NCI-H146 (cell line): ENCODE measurements around the gene FNDC5.

Source experiments
- DNase-seq: peaks from one replicate; lab custom pipeline; 2025; lab: John Stamatoyannopoulos, UW

The FNDC5 gene

DNA sequence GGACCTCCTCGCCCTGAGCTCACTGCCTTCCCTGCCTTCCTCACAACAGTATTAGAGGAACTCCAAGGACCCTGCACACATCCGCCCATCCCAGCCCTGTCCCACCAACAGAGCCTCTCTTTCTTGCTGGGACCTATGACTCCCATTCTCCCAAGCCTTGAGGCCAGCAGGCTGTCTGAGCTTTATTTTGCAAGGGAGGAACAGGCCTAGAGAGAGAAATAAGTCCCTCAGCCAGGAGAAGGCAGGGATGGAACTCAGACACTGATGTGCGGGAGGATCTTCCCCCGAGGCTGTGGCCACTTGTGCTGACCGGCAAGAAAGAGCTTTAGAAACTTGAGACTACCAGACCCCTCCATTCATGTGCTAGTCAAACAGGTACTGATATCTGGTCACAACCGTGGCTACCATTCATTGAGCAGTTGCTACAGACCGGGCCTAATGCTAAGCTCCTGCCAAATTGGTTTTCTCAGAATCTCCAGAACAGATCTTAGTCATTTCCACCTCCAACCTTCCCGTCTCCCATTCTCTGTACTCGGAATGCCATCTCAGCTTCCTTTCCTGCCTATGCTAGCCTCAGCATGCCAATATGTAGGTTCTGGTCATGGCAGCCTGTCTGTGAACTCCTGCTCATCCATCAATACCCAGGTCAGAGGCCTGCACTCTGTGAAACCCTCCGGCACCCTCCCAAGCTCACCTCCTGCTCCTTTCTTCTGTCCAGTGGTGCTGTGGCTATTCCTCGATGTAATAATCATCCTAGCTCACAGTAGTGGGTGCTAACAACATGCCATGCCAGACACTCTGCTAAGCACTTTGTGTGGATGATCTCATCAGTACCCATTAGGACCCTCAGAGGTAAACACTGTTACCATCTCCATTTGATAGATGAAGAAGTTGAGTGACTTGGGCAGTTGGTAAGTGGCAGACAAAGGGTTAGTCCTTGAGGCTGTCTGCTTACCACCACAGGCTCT, 26.7 kb upstream of the FNDC5 start:
- DNase-seq = no peak

DNA sequence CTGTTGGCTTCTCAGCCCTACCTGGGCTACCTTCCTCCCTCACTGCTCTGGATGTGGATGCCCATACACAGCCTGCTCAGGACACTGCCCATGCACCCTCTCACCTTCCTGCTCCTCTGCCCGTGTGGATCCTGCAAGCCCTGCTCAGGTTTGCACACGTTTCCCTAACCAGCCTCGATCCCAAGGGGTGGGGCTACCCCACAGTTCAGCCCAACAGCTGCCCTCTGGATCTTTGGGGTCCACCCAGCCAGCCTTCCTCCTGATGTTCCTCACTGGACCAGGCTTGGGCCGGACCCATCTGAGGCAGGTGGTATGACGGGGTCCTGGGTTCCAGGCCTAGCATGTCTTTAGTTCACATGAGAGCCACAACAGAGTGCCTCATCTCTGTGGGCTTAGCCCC, 25.7 kb upstream of the FNDC5 start:
- DNase-seq = no peak

DNA sequence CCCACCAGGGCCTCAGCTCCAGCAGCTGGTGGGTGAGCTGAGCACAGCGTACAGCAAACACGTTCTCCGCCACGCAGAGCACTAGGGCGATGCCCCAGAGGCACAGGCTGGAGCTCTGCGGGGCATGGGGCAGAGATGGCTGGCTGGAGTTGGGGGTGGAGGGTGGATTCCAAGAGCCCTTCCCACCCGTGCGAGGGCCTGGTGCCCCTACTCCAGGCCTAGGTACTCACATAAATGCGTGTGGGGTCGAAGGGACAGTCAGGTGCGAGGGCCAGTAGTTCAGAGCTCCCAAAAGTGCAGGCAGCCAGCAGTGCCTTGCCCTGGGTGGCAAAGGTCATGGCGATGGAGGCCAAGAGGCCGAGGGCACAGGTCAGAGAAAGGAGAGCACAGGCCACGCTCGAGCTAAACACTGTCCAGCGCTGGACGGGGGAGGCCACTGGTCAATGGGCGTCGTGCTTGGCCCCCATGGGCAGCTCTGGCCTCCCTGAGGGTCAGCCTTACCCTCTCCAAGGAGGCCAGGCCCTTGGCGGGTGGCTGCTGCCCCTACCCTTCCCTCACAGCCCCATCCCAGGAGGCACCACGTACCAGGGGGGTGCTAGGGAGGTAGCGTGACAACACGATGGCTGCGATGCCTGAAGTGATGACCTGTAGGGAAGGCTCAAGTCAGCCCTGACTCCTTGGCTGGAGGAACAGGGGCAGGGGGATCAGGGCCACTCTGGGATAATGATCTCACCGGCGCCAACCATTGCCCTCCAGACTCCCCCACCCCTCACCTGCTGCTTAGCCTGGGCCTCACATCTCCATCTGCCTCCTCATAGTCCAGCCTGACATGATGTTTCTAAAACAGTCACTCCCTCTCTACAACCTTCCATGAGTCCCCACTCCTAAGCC, 24.9 kb upstream of the FNDC5 start:
- no peak for DNase-seq

DNA sequence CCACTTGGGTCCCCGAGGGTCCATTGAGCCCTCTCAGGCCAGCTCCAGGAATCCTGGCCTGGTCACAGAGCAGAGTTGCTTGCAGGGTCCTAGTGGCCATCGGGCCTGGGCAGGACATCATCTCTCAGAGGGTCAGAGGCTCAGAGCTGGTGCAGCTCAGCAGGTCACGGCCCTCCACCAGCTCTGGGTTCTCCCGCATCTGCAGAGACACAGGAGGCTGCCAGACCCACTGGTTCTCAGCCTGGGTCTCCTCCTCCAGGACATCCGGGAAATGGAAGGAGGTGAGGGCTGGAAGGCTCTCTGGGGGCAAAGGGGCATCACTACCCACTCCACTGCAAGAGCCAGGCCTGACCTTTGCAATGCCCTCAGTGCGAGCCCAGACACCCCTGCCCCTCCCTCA, 24.0 kb upstream of the FNDC5 start:
- DNase-seq = no peak

DNA sequence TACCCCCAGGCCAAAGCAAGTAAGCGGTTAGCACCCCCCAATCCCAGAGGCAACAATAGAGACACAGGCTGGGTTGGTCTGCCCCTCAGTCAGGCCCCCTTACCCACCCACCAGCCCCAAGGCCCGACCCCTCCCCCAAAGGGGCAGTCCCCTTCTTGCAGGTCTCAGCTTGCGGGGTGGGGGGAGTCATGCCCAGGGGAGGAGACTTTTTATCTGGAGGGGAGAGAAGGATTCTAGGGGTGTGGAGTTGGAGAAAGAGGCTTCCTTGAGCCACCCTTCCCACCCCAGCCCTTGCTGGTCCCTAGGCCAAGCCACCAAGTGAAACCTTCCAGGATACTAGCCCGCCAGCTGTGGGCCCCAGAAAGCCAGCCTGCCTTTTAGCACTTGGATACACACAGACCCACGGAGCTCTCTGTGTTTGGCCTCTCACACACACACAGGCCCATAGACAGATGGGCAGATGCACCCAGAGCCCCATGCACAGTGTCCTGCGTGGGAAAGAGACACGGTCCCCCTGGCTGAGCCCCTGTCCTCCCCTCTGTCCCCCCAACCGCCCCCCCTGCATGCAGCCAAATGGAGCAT, 23.4 kb upstream of the FNDC5 start:
- DNase-seq = no peak

DNA sequence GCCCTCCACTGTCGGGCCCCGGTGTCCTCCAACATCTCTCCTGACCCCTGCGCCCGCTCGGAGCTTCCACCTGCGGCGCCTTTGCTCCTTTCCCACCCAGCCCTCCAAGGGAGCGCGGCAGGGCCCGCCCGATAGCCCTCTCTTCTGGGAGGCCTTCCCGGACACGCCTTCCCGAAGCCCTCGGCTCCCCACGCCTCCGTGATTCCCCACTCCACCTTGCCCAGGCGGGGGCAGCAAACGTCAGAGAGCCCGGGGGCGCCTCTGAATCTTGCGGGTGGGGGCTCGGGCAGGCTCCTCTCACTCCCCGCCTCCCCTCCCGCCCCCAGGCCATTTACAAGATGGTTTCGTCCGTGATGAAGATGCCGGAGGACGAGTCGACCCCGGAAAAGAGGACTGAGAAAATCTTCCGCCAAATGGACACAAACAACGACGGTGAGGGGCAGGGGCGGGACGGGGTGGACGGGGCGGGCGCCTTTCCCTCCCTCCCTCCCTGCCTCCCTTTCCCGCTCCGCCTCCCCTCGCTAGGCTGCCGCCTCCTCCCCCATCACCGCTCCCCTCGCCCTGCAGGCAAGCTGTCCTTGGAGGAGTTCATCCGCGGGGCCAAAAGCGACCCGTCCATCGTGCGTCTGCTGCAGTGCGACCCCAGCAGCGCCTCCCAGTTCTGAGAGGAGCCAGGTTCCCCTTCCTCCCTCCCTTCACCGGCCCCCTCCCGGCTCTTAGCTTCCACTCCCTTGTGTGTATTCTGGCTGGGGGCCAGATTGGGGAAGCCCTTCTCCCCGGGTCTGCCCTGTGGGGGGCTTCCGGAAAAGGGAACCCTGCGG, 22.7 kb upstream of the FNDC5 start:
- peak; percentile 21 for DNase-seq

DNA sequence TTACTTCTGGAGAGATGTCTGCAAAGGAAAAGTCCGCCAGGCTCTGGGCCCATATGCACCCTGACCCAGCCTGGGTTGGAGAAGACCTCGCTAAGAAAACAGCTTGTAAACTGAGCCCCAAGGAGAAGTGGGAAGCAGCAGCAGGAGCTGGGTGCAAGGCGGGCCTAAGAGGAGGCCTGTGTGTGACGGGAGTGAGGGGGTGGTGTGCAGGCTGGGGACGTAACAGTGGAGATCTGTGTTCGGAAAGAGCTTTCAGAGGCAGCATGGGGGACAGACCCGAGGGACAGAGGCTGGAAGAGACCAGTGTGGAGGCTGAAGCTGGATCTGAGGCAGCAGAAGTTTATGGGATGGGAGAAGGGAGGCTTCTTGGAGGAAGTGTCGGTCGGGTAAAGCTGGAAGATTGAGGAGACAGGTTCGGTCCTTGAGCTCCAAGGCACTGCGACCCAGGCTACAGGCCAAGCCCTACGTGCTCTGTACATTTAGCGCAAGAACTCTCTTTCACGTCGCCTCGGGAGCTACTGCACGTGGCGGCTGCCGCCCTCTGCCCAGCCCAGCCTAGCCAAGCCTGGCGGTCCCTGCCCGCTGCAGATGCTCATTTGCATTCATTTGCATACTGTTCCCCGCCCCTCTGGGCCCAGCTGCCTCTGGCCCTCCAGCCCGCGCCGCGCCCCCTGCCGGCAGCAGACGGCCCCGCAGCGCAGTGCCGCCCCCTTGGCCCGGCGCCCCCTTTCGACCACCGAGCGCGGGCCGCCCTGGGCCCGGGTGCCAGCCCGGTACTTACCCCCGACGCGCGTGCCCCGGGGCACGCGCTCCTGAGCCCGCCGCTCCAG, 21.9 kb upstream of the FNDC5 start:
- DNase-seq = peak; percentile 47

DNA sequence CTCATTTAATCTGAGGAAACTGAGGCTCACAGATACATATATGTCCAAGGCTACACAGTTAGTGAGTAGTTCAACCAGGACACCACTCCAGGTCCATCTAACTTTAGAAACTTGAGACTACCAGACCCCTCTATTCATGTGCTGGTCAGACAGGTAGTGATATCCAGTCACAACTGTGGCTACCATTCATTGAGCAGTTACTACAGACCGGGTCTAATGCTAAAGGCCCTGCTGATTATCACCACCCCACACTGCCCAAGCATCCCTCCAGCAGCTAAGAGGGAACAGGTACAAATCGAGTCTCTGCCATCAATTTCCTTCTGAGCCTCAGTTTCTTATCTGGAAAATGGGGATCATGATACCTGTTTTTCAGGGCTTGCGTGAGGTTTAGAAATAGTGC, 20.9 kb upstream of the FNDC5 start:
- DNase-seq = no peak

DNA sequence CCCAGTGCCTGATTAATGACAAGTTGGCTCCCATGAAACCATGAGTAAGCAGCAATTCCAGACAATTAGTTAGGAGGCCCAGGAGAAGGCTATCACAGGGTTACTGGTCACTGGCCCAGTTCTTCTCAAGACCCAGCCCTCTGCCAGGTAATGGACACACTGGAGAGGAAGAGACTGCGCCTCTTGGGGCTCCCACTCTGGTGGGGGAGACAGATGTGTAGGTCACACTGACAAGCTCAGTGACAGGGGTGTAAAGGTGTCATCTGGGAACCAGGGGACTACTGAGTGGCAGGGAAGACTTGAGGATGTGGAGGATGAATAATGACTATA, 20.5 kb upstream of the FNDC5 start:
- DNase-seq = no peak

DNA sequence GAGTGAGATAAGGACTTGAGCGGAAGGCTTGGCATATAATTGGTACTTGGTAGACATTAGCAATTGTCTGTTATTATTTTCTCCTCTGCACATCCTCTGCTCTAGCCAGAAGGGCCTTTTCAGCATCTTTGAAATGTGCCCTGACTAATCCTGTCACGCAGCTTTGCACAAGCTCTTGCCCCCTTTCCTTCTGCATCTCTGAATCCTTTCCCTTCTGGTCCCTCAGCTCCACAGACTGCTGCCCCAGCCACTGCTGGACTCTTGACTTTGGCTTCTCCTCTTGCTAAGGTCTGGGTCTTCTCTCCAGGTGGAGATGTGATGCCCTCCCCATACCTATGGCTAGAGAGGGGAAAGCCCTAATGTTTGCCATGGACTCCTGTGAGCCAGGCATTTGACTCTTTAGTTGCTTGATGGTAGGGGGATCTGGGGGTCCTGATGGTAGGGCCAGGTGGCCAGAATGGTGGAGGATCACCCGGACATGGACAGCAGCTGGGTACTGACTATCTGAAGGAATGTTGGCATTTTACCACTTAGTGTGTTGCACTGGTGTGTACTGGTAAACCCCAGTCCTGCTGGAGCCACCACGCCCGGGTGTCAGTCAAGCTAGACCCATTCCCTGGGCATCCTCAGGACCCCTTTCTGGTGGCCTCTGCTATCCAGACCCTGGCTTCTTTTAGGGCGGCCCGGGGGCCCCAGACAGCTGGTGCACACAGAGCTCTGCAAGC, 20.0 kb upstream of the FNDC5 start:
- DNase-seq = no peak

DNA sequence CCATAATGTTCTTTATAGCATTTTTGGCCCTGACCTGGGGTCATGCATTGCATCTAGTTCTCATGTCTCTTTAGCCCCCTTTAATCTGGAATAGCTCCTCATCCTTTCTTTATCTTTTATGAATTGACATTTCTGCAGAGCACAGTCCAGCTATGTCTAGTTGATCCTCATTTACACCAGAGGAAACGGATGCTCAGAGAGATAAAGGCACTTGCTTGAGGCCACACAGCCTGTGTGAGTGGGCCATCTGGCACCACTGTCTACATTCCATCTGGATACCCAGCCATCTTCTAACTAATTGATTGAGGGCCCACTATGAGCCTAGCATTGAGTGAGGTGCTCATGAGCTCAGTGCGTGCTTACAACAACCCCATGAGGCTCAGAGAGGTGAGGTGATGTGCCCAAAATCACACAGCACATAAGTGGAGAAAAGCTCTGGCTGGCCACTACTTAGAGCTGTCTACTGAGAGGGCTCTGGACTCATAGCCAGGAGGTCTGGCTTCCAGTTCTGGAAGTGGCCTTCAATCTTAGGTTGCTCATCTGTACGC, 19.1 kb upstream of the FNDC5 start:
- no peak for DNase-seq

DNA sequence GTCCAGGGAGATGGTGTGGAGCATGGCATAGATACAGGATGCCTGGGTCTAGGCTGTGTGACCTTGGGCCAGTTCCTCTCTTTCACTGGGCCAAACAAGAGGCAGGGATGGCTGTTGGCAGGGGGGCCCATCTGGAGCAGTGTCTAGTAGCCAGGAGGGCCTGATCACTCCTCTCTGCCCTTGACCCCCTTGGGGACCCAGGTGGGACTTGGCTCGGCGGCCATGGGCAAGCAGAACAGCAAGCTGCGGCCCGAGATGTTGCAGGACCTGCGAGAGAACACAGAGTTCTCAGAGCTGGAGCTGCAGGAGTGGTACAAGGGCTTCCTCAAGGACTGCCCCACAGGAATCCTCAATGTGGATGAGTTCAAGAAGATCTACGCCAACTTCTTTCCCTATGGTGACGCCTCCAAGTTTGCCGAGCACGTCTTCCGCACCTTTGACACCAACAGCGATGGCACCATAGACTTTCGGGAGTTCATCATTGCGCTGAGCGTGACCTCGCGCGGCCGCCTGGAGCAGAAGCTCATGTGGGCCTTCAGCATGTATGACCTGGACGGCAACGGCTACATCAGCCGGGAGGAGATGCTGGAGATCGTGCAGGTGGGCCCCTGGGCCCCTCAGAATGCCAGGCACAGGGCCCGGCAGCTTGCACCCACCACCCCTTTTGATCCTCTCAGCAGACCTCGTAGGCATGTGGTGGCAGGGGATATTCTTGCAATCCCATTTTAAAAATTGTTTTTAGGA, 18.1 kb upstream of the FNDC5 start:
- no peak for DNase-seq

DNA sequence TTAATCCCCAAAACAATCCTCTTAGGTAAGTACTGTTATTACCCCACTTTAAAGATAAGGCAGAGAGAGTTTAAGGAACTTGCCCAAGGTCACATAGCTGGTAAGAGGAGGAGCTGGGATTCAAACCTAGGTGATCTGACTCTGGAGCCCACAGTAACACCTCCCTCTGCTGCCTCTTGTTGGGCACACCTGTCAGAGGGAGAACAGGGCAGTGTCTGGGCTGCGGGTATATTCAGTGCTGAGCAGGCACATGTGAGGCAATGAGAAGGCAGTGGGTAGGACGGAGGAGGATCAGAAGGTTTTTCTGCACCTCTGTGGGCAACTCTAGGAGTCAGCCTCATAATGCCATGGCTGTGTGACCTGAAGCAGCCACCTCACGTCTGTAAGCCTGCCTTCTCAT, 17.4 kb upstream of the FNDC5 start:
- DNase-seq = no peak

DNA sequence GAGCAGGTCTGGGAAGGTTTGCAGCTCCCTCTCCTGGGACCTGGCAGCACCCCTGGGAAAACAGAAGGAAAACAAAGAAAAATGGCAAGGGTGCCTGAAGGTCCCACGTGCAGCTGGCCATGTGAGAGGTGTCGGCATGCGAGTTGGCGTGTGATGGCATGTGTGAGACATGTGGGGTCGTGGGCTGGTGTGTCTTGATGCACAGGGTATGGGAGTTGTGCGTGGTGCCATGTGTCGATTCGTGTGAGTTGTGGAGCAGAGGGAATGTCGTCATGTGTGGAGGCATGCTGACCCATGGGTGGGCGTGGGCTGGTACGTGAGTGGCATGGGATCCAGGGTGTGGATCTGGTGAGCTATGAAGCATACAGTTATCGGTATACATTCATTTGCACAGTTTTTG, 16.9 kb upstream of the FNDC5 start:
- no peak for DNase-seq

DNA sequence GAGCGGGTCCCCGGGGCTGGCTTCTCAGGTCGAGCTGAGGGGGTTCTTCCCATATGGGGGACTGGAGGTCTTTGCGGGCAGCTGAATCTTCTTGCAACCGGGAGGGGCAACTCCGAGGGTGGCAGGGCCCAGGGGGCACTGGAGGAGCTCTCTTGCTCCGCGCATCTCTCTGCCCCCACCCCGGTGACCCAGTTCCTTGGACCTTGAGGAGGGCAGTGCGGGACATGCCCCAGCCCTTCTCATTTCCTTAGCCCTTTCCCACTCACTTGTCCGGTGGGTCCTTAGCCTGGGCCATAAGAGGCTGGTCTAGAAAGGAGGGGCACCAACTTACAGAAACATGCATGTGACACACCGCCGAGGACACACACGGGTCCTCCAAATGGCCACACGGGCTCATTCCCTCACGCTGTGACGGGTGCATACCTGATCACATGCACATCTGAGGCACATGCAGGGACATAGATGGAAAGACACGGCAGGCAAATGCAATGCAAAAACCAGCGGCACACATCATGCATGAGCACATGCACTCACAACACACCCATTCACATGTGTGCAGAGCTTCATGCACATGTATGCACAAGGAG, 16.2 kb upstream of the FNDC5 start:
- no peak for DNase-seq

DNA sequence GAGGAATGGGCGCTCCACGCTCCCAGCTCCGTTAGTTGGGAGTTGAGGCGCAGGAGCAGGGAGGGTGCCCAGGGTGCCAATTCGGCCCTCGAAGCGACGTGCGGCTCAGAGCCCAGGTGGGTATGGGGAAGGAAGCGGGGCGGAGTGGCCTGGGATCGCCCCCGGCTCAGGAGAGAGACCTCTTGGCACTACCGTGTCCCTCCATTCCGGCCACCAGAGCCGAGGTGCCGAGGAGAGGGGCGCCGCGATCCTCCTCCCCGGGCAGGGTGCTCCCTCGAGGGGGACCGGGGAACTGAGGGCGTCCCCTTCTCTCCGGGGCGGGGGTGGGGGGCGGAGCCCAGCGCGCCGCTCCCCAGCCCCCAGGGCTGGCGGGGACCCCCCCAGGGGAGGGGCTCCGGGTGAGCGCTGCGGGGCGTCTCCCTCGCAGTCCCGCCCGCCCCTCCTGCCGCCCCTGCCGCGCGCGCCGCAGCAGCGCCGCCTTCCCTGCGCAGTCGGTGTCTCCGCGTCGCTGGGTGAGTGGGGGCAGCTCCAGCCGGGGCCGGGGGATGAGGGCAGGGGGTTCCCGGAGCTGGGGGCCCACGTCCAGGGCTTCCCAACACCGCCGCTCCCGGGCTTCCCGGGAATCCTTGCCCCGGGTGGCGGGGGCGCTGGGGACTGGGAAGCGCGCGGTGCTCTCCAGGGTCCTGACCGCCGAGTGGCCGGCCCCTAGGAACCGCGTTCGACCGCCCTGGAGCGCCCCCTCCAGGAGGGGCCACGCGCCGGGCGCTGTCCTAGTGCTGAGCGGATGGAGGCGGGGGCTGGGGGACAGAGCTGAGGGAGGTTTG, 15.5 kb upstream of the FNDC5 start, which contains the start of gene HPCA:
HPCA (plus strand) TSS at position 488 of the 824 bp plus-strand sequence. CDS start 2,408 bp downstream, outside the sequence.
- DNase-seq = peak; percentile 19

DNA sequence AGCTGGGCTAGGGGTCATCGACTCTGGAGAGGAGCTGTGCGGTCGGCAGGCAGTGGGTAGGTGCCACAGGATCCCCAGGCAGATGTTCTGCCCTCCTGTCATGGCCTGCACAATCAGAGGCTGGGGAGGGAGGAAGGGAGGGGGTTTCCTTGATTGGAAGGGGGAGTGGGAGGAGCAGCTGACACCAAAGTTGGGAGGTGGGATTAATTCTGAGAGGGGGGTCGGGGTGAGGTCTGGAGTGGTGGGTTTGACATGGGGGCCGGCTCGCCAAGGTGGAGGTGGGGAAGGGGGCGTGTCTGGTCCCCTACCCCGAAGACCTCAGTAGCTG, 14.9 kb upstream of the FNDC5 start:
- no peak for DNase-seq

DNA sequence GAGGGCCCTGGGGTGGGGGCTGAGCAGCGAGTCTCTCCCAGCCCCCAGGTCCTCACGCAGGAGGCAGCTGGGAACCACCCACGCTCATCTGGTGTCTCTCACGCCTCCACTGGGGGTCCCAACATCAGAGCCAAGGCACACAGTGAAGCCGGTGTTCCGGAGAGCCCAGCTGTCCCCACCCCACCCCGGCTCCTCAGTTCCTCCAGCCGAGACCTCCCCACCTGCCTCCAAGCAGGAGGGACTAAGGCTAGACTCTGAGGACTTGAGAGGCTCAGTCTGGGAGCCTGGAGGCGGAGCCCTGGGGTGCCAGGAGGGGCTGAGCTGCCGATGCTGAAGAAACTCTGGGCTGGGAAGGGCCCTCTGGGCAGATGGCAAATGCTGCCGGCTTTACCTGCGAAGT, 14.0 kb upstream of the FNDC5 start:
- no peak for DNase-seq
